GM18517 (cell line): ENCODE measurements around the gene KIR3DL3.
"Not testable (repeated sequence)": the region's sequence is repeated elsewhere in the genome, so short reads cannot be mapped to it uniquely, and the experiment has no call there.

Experiments used
- ATAC-seq: cut with Tn5 transposase; IDR thresholded peaks from one replicate; pipeline ENCODE4 v1.9.1; 2021; ENCODE audit warnings: mild to moderate bottlenecking, moderate library complexity; ENCODE audit not compliant: unreplicated experiment

The KIR3DL3 gene

GRCh38 chr19:54724142-54724541 is at the start of gene KIR3DL3:
Gene KIR3DL3 (plus strand): TSS chr19:54724442. CDS start chr19:54724497, 55 bp downstream.
- ATAC-seq, result no peak

GRCh38 chr19:54676210-54676834 is 47.9 kb upstream of the KIR3DL3 start:
- not testable (repeated sequence) for ATAC-seq

- ATAC-seq, result no peak
These were observed 47.0 kb upstream of the KIR3DL3 start for GRCh38 chr19:54677217-54677616.

GRCh38 chr19:54681596-54681995 is 42.6 kb upstream of the KIR3DL3 start:
- ATAC-seq, result not testable (repeated sequence)

- no peak for ATAC-seq
These were observed 41.9 kb upstream of the KIR3DL3 start for GRCh38 chr19:54682306-54682856.

GRCh38 chr19:54684527-54684926 is 39.7 kb upstream of the KIR3DL3 start:
- no peak for ATAC-seq

GRCh38 chr19:54691582-54692297 is 32.5 kb upstream of the KIR3DL3 start:
- no peak for ATAC-seq

GRCh38 chr19:54692298-54692615 is 32.0 kb upstream of the KIR3DL3 start:
- no peak for ATAC-seq

GRCh38 chr19:54694648-54695047 is 29.6 kb upstream of the KIR3DL3 start:
- ATAC-seq, result no peak

GRCh38 chr19:54696117-54696548 is 28.1 kb upstream of the KIR3DL3 start:
- ATAC-seq, result no peak

GRCh38 chr19:54696766-54697165 is 27.5 kb upstream of the KIR3DL3 start:
- no peak for ATAC-seq

GRCh38 chr19:54697716-54698115 is 26.5 kb upstream of the KIR3DL3 start:
- ATAC-seq, result not testable (repeated sequence)

GRCh38 chr19:54704928-54705327 is 19.3 kb upstream of the KIR3DL3 start:
- ATAC-seq, result no peak

GRCh38 chr19:54707962-54708361 is 16.3 kb upstream of the KIR3DL3 start:
- ATAC-seq, result no peak

GRCh38 chr19:54708781-54709180 is 15.5 kb upstream of the KIR3DL3 start:
- no peak for ATAC-seq

- no peak for ATAC-seq
These were observed 14.9 kb upstream of the KIR3DL3 start for GRCh38 chr19:54709212-54709948.

GRCh38 chr19:54709956-54710355 is 14.3 kb upstream of the KIR3DL3 start:
- ATAC-seq, result not testable (repeated sequence)

- no peak for ATAC-seq
These were observed 402 bp downstream of the KIR3DL3 start for GRCh38 chr19:54724644-54725043.

GRCh38 chr19:54725321-54725720 is 1.1 kb downstream of the KIR3DL3 start:
- no peak for ATAC-seq

GRCh38 chr19:54727562-54727961 is 3.3 kb downstream of the KIR3DL3 start:
- no peak for ATAC-seq

GRCh38 chr19:54728167-54728566 is 3.9 kb downstream of the KIR3DL3 start:
- ATAC-seq, result no peak
